ENCODE results near the gene CRTC3. TPM values are rescaled to one million over a fixed set of nuclear protein-coding genes. Genes with fewer than 3 reads are reported as not detected.

Gene CRTC3
- total RNA-seq, result 49.0 TPM
- long read RNA-seq, full-length matches to known transcripts, result 25 of 61 reads
- long read RNA-seq, partial matches to known transcripts, result 27 of 61 reads
- long read RNA-seq, other reads (novel, unspliced or antisense), result 9 of 61 reads

DNA sequence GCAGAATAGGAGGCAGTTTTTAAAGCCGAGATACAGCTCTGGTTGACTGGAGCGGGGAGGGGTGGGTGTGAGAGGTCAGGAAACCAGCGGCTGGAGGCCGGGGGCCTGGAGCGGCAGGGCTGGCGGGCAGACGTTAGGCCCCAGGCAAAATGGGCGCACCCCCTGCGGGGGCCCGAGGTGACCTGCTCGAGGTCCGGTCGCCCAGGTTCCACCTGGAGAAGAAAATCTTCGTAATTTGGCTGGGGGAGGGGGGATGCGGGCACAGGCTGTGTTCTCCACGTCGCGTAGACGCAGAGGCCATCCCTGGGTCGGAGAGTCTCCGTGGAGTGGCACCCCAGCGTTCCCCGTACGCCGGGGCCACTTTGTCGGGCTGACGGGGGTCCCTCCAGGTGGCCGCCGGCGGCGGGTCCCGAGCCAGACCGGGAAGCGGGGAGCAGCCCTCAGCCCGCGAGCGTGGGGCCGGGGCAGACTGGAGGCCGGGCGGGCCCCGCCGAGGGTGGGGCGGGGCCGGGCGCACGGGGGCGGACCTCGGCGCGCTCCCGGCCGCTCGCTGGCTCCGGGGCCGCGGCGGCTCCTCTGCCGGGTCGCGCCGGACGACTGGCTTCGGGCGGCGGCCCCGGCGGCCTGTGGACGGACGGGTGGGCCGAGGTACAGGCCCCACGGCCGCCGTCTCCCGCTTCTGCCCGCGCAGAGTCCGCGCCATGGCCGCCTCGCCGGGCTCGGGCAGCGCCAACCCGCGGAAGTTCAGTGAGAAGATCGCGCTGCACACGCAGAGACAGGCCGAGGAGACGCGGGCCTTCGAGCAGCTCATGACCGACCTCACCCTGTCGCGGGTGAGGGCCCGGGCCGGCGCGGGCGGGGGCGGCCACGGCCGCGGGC is at the start of gene CRTC3:
Gene CRTC3 (plus strand): TSS at position 553 of the 879 bp plus-strand sequence. CDS start 149 bp downstream, at position 702.
- Histone ChIP-seq H3K9me3 (no peaks in the 10 kb centered on the region), H3K27me3 (no peaks in the 10 kb centered on the region), H3K27ac (peak within 1 kb of the TSS; percentile 90), H3K4me3 (peak within 1 kb of the TSS; percentile 76), H3K4me1 (peaks cover 27% of the 10 kb centered on the region), H3K36me3 (no peaks in the 10 kb centered on the region)
- DNase-seq (peak; percentile 84), ATAC-seq (peak; percentile 94)
- TF ChIP-seq CTCF (IDR thresholded peaks at IDR 0.05), result no peak
- intact Hi-C loops (cut with DNase I), result no loop called here

- no peak for TF ChIP-seq CTCF (IDR thresholded peaks at IDR 0.05)
- H3K36me3 ChIP-seq, result peaks cover 93% of the 10 kb centered on the region
- intact Hi-C loops (cut with DNase I), result loop anchor here (5.0 kb wide), 1 partner anchor 119 kb away; no protein-coding TSS in a partner anchor
Measured at GRCh38 chr15:90481023-90481422, 48.7 kb upstream of the CRTC3 start.

DNA sequence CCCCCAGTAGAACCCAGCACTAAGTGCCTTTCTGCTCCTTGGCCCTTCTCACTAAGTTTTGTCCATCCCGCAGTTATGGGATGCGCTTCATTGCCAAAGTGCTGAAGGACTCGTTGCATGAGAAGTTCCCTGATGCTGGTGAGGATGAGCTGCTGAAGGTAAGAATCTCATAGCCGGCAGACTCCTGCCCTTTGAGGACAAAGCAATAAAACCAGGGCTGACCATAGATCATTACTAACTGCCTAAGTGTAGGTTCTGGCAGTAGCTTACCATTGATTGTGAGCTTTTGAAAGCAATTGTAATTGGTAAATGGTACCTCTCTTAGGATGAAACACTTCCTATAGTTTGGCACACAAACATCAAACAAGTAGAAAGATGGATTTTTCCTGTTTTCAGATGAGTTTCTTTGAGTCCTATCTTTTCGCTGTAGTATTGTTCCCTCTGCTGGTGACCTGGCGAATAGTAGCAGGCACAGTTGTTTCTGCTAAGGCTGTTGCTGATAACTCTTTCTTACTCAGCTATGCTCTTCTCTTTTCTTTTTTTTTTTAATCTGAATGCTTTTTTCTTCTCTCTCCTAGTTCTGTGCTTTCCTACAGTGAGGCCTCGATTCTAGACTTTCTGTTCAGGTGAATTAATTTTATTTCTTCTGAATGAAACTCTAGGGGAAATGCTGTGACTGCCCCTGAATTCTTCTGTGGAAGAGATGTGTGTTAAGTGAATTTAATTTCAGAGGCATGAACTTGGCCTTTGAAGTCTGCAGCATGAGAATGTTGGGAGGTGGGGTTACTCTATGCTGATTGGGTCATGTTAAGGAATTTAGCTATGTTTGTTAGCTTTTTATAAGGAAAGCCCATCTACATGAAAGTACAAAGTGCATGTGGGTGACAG is 47.4 kb upstream of the CRTC3 start:
- DNase-seq (no peak), ATAC-seq (no peak)
- no peak overlapping the region for H3K27ac ChIP-seq
- H3K36me3 ChIP-seq, result peaks cover 93% of the 10 kb centered on the region
- peak; percentile 65 for TF ChIP-seq CTCF (IDR thresholded peaks at IDR 0.05)
- H3K4me1 ChIP-seq, result peaks cover 13% of the 10 kb centered on the region
- H3K4me3 ChIP-seq, result no peak overlapping the region
- no peaks in the 10 kb centered on the region for H3K9me3 ChIP-seq
- intact Hi-C loops (cut with DNase I), result loop anchor here (5.0 kb wide), 1 partner anchor 120 kb away; no protein-coding TSS in a partner anchor
- H3K27me3 ChIP-seq, result no peaks in the 10 kb centered on the region

More at GRCh38 chr15:90481023-90481422, 48.7 kb upstream of the CRTC3 start:
- DNase-seq (no peak), ATAC-seq (peak; percentile 78)
- Histone ChIP-seq H3K27me3 (no peaks in the 10 kb centered on the region), H3K9me3 (no peaks in the 10 kb centered on the region), H3K4me3 (no peak overlapping the region), H3K27ac (no peak overlapping the region), H3K4me1 (peaks cover 13% of the 10 kb centered on the region)

GRCh38 chr15:90483012-90483307 is 46.8 kb upstream of the CRTC3 start:
- intact Hi-C loops (cut with DNase I), result loop anchor here (5.0 kb wide), 1 partner anchor 121 kb away; no protein-coding TSS in a partner anchor
- no peak for ATAC-seq
- H3K27me3 ChIP-seq, result no peaks in the 10 kb centered on the region

More at GRCh38 chr15:90483012-90483307, 46.8 kb upstream of the CRTC3 start:
- Histone ChIP-seq H3K36me3 (peaks cover 93% of the 10 kb centered on the region), H3K4me1 (peaks cover 13% of the 10 kb centered on the region), H3K9me3 (no peaks in the 10 kb centered on the region), H3K4me3 (no peak overlapping the region), H3K27ac (no peak overlapping the region)
- no peak for DNase-seq
- no peak for TF ChIP-seq CTCF (IDR thresholded peaks at IDR 0.05)
